ENCODE data around the gene DNPH1. TPM values are rescaled to one million over a fixed set of nuclear protein-coding genes. Genes with fewer than 3 reads are reported as not detected.

DNPH1 gene
- total and polyA plus RNA-seq, 12 donors = 33.7 to 229 (median 121) TPM

- peaks cover 0 to 37% of the 10 kb centered on the region in 2 donors for H3K36me3 ChIP-seq (replicated peaks in 1 of 2)
- no peaks in the 10 kb centered on the region for H3K4me1 ChIP-seq (replicated peaks in 1 of 2)
- DNase-seq = no peak
- intact Hi-C loops (cut with DNase I) = no loop called here
- WGBS, 4 donors = 89 to 97% (median 94%) methylated on average over 5 to 12 of the region's 12 CpGs
- H3K27ac ChIP-seq = no peak overlapping the region
- TF ChIP-seq CTCF (IDR thresholded peaks at IDR 0.05) (no peak), POLR2A (IDR thresholded peaks at IDR 0.05) (no peak)
- no peaks in the 10 kb centered on the region for H3K27me3 ChIP-seq
- no peaks in the 10 kb centered on the region for H3K9me3 ChIP-seq (replicated peaks in 1 of 3)
- no peak overlapping the region for H3K4me3 ChIP-seq
Observed at GRCh38 chr6:43216200-43216599, 13.1 kb downstream of the DNPH1 start.

GRCh38 chr6:43215066-43215465 is 14.2 kb downstream of the DNPH1 start:
- TF ChIP-seq CTCF (IDR thresholded peaks at IDR 0.05) (no peak), POLR2A (IDR thresholded peaks at IDR 0.05) (no peak)
- no peak overlapping the region for H3K4me3 ChIP-seq
- 93 to 100% (median 98%) methylated on average over 8 of the region's 8 CpGs for WGBS, 4 donors
- intact Hi-C loops (cut with DNase I) = no loop called here
- H3K4me1 ChIP-seq (replicated peaks in 1 of 2) = no peaks in the 10 kb centered on the region
- H3K36me3 ChIP-seq (replicated peaks in 1 of 2) = peaks cover 0 to 37% of the 10 kb centered on the region in 2 donors
- DNase-seq = no peak
- H3K9me3 ChIP-seq (replicated peaks in 1 of 3) = no peaks in the 10 kb centered on the region
- H3K27ac ChIP-seq = no peak overlapping the region
- H3K27me3 ChIP-seq = no peaks in the 10 kb centered on the region

GRCh38 chr6:43213431-43213830 is 15.8 kb downstream of the DNPH1 start:
- Histone ChIP-seq H3K36me3 (replicated peaks in 1 of 2) (peaks cover 0 to 37% of the 10 kb centered on the region in 2 donors), H3K9me3 (replicated peaks in 1 of 3) (no peaks in the 10 kb centered on the region), H3K27ac (no peak overlapping the region), H3K4me3 (no peak overlapping the region), H3K27me3 (no peaks in the 10 kb centered on the region), H3K4me1 (replicated peaks in 1 of 2) (no peaks in the 10 kb centered on the region)
- no peak for DNase-seq
- intact Hi-C loops (cut with DNase I) = no loop called here
- WGBS, 4 donors = 60 to 88% (median 86%) methylated on average over 1 to 11 of the region's 11 CpGs
- TF ChIP-seq CTCF (IDR thresholded peaks at IDR 0.05) (no peak), POLR2A (IDR thresholded peaks at IDR 0.05) (no peak)

- intact Hi-C loops (cut with DNase I) = no loop called here
- DNase-seq = no peak
- H3K36me3 ChIP-seq (replicated peaks in 1 of 2) = peaks cover 0 to 31% of the 10 kb centered on the region in 2 donors
- TF ChIP-seq POLR2A (IDR thresholded peaks at IDR 0.05) = no peak
- no peak for TF ChIP-seq CTCF (IDR thresholded peaks at IDR 0.05)
- no peak overlapping the region for H3K4me3 ChIP-seq
- 80 to 86% (median 82%) methylated on average over 1 of the region's 1 CpG for WGBS, 4 donors
- no peaks in the 10 kb centered on the region for H3K4me1 ChIP-seq (replicated peaks in 1 of 2)
- H3K27me3 ChIP-seq = no peaks in the 10 kb centered on the region
- H3K27ac ChIP-seq = no peak overlapping the region
- H3K9me3 ChIP-seq (replicated peaks in 1 of 3) = no peaks in the 10 kb centered on the region
Observed at GRCh38 chr6:43211955-43212354, 17.3 kb downstream of the DNPH1 start.
